Neuronal stem cell (in vitro differentiated cells): ENCODE data around the gene ULK4.
A peak's percentile ranks its signal among the peaks of the same experiment; 100 is the strongest.
"Not testable (repeated sequence)": the region's sequence is repeated elsewhere in the genome, so short reads cannot be mapped to it uniquely, and the experiment has no call there.

Source experiments
- DNase-seq: peaks from one replicate; pipeline ENCODE4 v3.0.0-alpha.2; 2013; ENCODE audit warnings: low spot score
- H2AFZ ChIP-seq: one replicate; pipeline ENCODE4 v1.6.1; 2013; ENCODE audit warnings: mild to moderate bottlenecking, low read length, inconsistent platforms
- H2AK5ac ChIP-seq: 2 replicates; pipeline ENCODE4 v1.6.1; 2013; ENCODE audit warnings: low read depth, mild to moderate bottlenecking, inconsistent platforms, low read length, moderate library complexity, mixed read lengths
- H2BK120ac ChIP-seq: 2 replicates; pipeline ENCODE4 v1.6.1; 2013; ENCODE audit warnings: low read depth, mild to moderate bottlenecking, inconsistent platforms, low read length, moderate library complexity, mixed read lengths
- H2BK12ac ChIP-seq: one replicate; pipeline ENCODE4 v1.6.1; 2013; ENCODE audit warnings: low read length, inconsistent platforms
- H2BK15ac ChIP-seq: 2 replicates; pipeline ENCODE4 v1.6.1; 2013; ENCODE audit warnings: mild to moderate bottlenecking, low read length, inconsistent platforms, mixed read lengths
- H2BK5ac ChIP-seq: one replicate; pipeline ENCODE4 v1.6.1; 2013; ENCODE audit warnings: inconsistent platforms, mild to moderate bottlenecking, low read length, moderate library complexity
- H3K14ac ChIP-seq: one replicate; pipeline ENCODE4 v1.6.1; 2013; ENCODE audit warnings: low read length, inconsistent platforms
- H3K18ac ChIP-seq: 2 replicates; pipeline ENCODE4 v1.6.1; 2013; ENCODE audit warnings: low read length, inconsistent platforms
- H3K23ac ChIP-seq: 2 replicates; pipeline ENCODE4 v1.6.1; 2013; ENCODE audit warnings: low read depth, mild to moderate bottlenecking, mixed read lengths, low read length, inconsistent platforms; ENCODE audit not compliant: poor library complexity
- H3K27ac ChIP-seq: replicated peaks from 3 replicates; pipeline ENCODE4 v1.5.1; 2013; ENCODE audit warnings: low read length, inconsistent platforms
- H3K27me3 ChIP-seq, 3 experiments: 2 replicates each; pipeline ENCODE4 v1.6.1; 2013; ENCODE audit warnings: low read length in 3 of 3, mild to moderate bottlenecking in 2 of 3, inconsistent platforms in 1 of 3, low read depth in 1 of 3, mixed read lengths in 1 of 3, moderate library complexity in 1 of 3; ENCODE audit not compliant: control insufficient read depth in 3 of 3, insufficient read depth in 3 of 3
- H3K36me3 ChIP-seq, 2 donors: replicated peaks in 1 of 2; 2 replicates each; pipeline ENCODE4 v1.6.1; 2013; ENCODE audit warnings: low read length in 2 of 2; ENCODE audit not compliant: control insufficient read depth in 2 of 2, insufficient read depth in 2 of 2
- H3K4ac ChIP-seq: 2 replicates; pipeline ENCODE4 v1.6.1; 2013; ENCODE audit warnings: inconsistent platforms, mild to moderate bottlenecking, low read length, moderate library complexity
- H3K4me1 ChIP-seq, 2 donors: 1 replicate in 1 of 2; 2 replicates in 1 of 2; pipeline ENCODE4 v1.6.1; 2013; ENCODE audit warnings: low read length in 2 of 2, low read depth in 1 of 2; ENCODE audit not compliant: control insufficient read depth in 2 of 2, insufficient read depth in 1 of 2
- H3K4me2 ChIP-seq: one replicate; pipeline ENCODE4 v1.6.1; 2013; ENCODE audit warnings: mild to moderate bottlenecking, low read length, inconsistent platforms; ENCODE audit not compliant: insufficient read depth, poor library complexity, severe bottlenecking
- H3K4me3 ChIP-seq, 2 donors: 2 replicates each; pipeline ENCODE4 v1.5.1; 2013; ENCODE audit warnings: low read length in 2 of 2, mild to moderate bottlenecking in 2 of 2, inconsistent platforms in 1 of 2, moderate library complexity in 1 of 2
- H3K79me1 ChIP-seq: one replicate; pipeline ENCODE4 v1.6.1; 2013; ENCODE audit warnings: low read depth, mild to moderate bottlenecking, inconsistent platforms, low read length, moderate library complexity
- H3K9ac ChIP-seq: one replicate; pipeline ENCODE4 v1.6.1; 2013; ENCODE audit warnings: mild to moderate bottlenecking, low read depth, low read length, inconsistent platforms; ENCODE audit not compliant: poor library complexity
- H3K9me3 ChIP-seq, 2 donors: replicated peaks in 1 of 2; 2 replicates each; pipeline versions ENCODE3 to v1.6.1; 2013; ENCODE audit warnings: low read length in 2 of 2, mild to moderate bottlenecking in 2 of 2, inconsistent platforms in 1 of 2, low read depth in 1 of 2, mixed read lengths in 1 of 2, moderate library complexity in 1 of 2; ENCODE audit not compliant: control insufficient read depth in 2 of 2, insufficient read depth in 1 of 2
- H4K8ac ChIP-seq: one replicate; pipeline ENCODE4 v1.6.1; 2013; ENCODE audit warnings: low read depth, mild to moderate bottlenecking, inconsistent platforms, low read length, moderate library complexity
- H4K91ac ChIP-seq: one replicate; pipeline ENCODE4 v1.6.1; 2013; ENCODE audit warnings: low read length, low read depth, mild to moderate bottlenecking, inconsistent platforms; ENCODE audit not compliant: poor library complexity
- WGBS, 2 donors: extraction: QIAGEN DNeasy Blood & Tissue Kit; methylation state at CpG; one replicate each; pipeline ENCODE4 v1.1.7; 2013; ENCODE audit warnings: missing lambda C conversion rate in 2 of 2, mixed read lengths in 1 of 2; ENCODE audit not compliant: insufficient read length in 2 of 2, insufficient replicate concordance in 1 of 2; ENCODE audit errors: extremely low coverage in 2 of 2; 5-methylcytosine and 5-hydroxymethylcytosine counted together

Gene ULK4

GRCh38 chr3:41710646-41711388 is 251.1 kb downstream of the ULK4 start:
- H2AK5ac ChIP-seq: no peak overlapping the region
- no peak overlapping the region for H3K4me2 ChIP-seq
- DNase-seq: no peak
- H3K27ac ChIP-seq: no peak overlapping the region
- H3K9ac ChIP-seq: no peak overlapping the region
- no peaks in the 10 kb centered on the region for H3K79me1 ChIP-seq
- no CpG with 5 or more reads among the region's 8 CpGs for WGBS, 2 donors
- no peak overlapping the region for H3K23ac ChIP-seq
- H3K27me3 ChIP-seq: no peaks in the 10 kb centered on the region
- no peak overlapping the region for H3K4ac ChIP-seq
- no peaks in the 10 kb centered on the region for H3K9me3 ChIP-seq
- no peak overlapping the region for H3K14ac ChIP-seq
- H3K4me1 ChIP-seq: peaks cover 4 to 10% of the 10 kb centered on the region in 2 donors
- no peak overlapping the region for H2BK12ac ChIP-seq
- H4K91ac ChIP-seq: no peak overlapping the region
- no peak overlapping the region for H3K18ac ChIP-seq
- H4K8ac ChIP-seq: no peak overlapping the region
- H2BK15ac ChIP-seq: no peak overlapping the region
- H3K36me3 ChIP-seq: no peaks in the 10 kb centered on the region
- H3K4me3 ChIP-seq: no peak overlapping the region
- no peak overlapping the region for H2BK5ac ChIP-seq
- no peak overlapping the region for H2BK120ac ChIP-seq
- peak overlapping the region; percentile 28 for H2AFZ ChIP-seq

GRCh38 chr3:41709213-41709612 is 252.7 kb downstream of the ULK4 start:
- H3K18ac ChIP-seq, H3K4me1 ChIP-seq, H3K9ac ChIP-seq, H2AFZ ChIP-seq, H3K27ac ChIP-seq, DNase-seq, H3K4me3 ChIP-seq, H4K8ac ChIP-seq, H2BK15ac ChIP-seq, H3K4me2 ChIP-seq, H4K91ac ChIP-seq, H3K9me3 ChIP-seq, H3K4ac ChIP-seq, H2AK5ac ChIP-seq, H3K23ac ChIP-seq, H3K14ac ChIP-seq, H3K27me3 ChIP-seq, H3K79me1 ChIP-seq, H2BK12ac ChIP-seq, H2BK5ac ChIP-seq, H3K36me3 ChIP-seq, H2BK120ac ChIP-seq: not testable (repeated sequence)
- WGBS, 2 donors: no CpG with 5 or more reads among the region's 8 CpGs

DNA sequence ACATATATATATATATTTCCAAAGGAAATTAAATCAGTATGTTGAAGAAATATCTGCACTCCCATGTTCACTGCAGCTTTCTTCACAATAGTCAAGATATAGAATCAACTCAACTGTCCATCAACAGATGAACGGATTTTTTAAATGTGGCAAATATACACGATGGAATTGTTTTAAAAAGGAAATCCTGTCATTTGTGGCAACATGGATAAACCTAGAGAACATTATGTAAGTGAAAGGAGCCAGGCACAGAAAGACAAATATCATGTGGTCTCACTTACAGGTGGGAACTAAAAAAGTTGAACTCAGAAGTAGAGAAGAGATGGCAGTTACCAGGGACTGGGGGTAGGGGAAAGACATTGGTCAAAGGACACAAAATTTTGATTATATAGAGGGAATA is 253.7 kb downstream of the ULK4 start:
- no peak overlapping the region for H2AK5ac ChIP-seq
- no peak overlapping the region for H3K14ac ChIP-seq
- no peak for DNase-seq
- H3K4me1 ChIP-seq: peaks cover 4 to 10% of the 10 kb centered on the region in 2 donors
- WGBS, 2 donors: no CpG with 5 or more reads among the region's 2 CpGs
- no peaks in the 10 kb centered on the region for H3K36me3 ChIP-seq
- no peak overlapping the region for H3K9ac ChIP-seq
- H2BK12ac ChIP-seq: no peak overlapping the region
- no peaks in the 10 kb centered on the region for H3K9me3 ChIP-seq
- no peak overlapping the region for H4K91ac ChIP-seq
- no peak overlapping the region for H2BK15ac ChIP-seq
- no peak overlapping the region for H3K27ac ChIP-seq
- no peak overlapping the region for H3K4ac ChIP-seq
- no peak overlapping the region for H4K8ac ChIP-seq
- no peaks in the 10 kb centered on the region for H3K79me1 ChIP-seq
- H2BK5ac ChIP-seq: no peak overlapping the region
- no peak overlapping the region for H2BK120ac ChIP-seq
- no peak overlapping the region for H2AFZ ChIP-seq
- no peak overlapping the region for H3K18ac ChIP-seq
- no peak overlapping the region for H3K23ac ChIP-seq
- no peaks in the 10 kb centered on the region for H3K27me3 ChIP-seq
- no peak overlapping the region for H3K4me2 ChIP-seq
- no peak overlapping the region for H3K4me3 ChIP-seq

DNA sequence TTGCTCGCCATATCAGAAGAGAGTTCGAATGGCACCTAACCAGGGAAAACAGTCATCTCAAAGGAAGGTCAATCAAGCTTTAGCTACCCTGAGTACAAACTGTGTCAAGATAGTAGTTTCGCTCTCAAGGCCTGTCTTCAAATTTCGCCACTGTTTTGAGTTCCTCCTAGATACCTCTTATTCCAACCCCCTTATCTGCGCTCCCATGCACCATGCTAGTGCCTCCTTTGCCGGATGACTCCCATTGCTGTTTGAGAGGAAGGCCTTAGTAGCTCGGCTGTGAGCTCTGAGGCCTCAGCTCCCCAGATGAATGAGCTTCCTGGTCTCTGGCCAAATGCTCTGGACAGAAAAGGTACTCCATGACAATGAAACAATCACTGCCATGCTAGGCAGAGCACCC is 256.0 kb downstream of the ULK4 start:
- Histone ChIP-seq H2BK12ac (no peak overlapping the region), H2BK120ac (no peak overlapping the region), H2BK15ac (no peak overlapping the region), H3K9me3 (no peaks in the 10 kb centered on the region), H2AK5ac (no peak overlapping the region), H3K27ac (no peak overlapping the region), H3K79me1 (no peaks in the 10 kb centered on the region), H2BK5ac (no peak overlapping the region), H3K4ac (no peak overlapping the region), H3K18ac (no peak overlapping the region), H3K27me3 (no peaks in the 10 kb centered on the region), H4K8ac (no peak overlapping the region), H3K14ac (no peak overlapping the region), H3K36me3 (no peaks in the 10 kb centered on the region), H3K23ac (no peak overlapping the region), H4K91ac (no peak overlapping the region), H3K9ac (no peak overlapping the region), H3K4me3 (no peak overlapping the region), H3K4me2 (no peak overlapping the region), H2AFZ (no peak overlapping the region), H3K4me1 (peaks cover 2 to 4% of the 10 kb centered on the region in 2 donors)
- DNase-seq: no peak
- no CpG with 5 or more reads among the region's 7 CpGs for WGBS, 2 donors
